Measurements from ENCODE around the gene PPP1CB.

The PPP1CB gene

DNA sequence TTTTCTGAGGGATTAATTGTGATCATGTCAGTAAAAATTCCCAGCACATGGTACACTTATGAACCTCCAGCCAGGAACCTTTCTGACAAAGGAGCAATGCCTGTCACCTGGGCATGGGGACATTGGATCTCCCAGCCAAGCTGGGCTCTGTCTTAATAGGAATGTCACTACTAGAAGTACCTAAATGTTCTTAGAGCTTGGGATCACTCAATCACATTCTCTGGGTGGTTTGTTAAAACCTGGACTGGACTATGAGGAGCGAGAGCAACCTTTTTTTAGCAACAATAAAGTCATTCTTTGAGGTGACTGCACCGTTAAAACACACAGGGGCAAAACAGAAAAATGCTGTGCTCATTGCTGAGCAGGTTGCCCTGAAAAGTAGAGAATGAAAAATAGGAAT is 6.4 kb upstream of the PPP1CB start:
- DNase-seq (ENCODE audit: low read depth) = no peak

GRCh38 chr2:28745876-28746275 is 5.8 kb upstream of the PPP1CB start:
- DNase-seq (ENCODE audit: low read depth) = no peak

DNA sequence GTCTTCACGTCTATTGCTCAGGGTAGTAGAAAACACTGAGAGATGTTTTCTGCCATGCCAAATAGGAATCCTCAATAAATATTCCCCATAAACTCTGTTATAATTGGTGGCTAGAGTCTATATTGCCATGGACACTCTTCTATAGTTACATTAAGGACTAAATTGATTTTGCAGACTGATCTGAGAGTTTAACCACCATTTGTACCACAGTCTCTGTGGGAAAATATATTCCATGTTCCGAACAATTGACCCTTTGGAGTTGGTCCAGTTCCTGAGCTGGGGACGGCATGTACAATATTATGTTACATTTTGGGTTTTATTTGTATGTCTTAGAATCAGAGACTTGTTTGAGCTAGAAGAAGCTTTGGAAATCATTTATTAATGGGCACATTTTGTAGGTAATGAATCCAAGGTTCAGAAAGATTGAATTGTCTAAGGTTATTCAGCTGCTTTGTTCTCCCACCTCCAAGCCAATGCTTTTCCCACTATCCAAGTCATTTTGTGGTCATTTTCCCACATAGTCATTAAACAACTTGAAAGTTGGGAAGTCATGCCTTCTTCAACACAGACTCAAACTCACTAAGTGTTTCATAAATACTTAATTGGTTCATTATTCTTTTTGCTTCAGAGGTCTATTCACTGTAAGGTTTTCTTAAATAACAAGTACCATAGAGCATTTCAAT is 5.1 kb upstream of the PPP1CB start:
- no peak for DNase-seq (ENCODE audit: low read depth)

DNA sequence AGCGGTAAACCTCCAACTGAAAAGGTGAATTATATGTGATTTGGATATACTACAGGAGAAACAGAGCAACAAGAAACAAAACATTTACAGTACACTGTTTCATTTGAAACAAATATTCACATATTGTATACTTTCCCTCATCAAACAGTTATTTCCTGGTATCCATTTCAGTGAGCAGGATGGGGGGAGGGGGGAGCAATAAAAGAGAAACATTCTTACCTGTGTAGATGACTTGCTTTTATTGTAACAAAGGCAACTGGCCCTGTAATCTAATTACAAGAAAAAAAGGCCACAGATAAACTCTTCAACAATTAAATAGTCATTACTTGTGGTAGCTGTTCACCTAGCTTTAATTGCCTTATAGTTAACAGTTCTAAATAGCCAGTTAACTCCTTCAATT is 3.9 kb upstream of the PPP1CB start:
- no peak for DNase-seq (ENCODE audit: low read depth)

GRCh38 chr2:28748176-28748575 is 3.5 kb upstream of the PPP1CB start:
- no peak for DNase-seq (ENCODE audit: low read depth)

GRCh38 chr2:28748941-28749340 is 2.7 kb upstream of the PPP1CB start:
- no peak for DNase-seq (ENCODE audit: low read depth)

- DNase-seq (ENCODE audit: low read depth) = no peak
Observed at GRCh38 chr2:28749526-28749925, 2.1 kb upstream of the PPP1CB start.

DNA sequence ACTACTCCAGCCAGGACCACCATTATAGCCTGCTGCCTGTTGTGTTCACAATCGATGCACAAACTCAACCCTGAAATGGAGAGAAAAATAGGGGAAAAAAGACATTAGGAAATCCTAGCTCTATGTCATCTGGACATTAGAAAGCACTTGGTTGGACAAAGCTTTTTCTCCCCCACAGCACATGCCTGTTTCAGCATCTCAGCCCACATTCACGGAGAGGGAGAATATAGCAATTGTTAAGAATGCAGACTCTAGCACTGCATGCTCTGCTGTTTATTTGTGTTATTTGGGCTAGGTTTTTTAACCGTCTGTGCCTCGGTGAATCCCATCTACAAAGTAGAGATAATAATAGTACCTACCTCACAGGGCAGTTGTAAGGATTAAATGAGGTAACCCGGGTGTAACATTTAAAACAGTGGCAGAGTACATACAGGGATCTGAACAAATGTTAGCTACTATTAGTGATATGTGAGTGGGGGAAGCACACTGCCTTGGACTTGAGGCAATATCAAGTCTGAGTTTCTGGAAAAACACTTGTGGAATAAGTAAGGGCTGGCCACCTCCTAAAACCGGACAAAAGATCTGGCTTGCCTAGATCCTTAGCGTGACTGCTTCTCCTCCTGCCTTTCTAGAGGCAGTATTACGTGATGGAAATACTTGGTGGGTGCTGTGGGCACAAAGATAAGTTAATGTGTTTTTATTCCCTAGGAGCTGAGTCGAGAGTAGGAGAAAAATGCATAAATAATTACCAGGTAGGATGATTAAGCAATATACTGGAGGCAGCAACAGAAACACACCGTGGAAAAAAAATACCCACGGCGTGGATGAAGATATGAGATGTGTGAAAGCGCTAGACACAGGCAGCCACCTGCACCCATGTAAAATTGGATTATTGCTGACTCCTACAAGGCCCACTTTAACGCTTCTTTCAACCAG is 1.0 kb upstream of the PPP1CB start:
- no peak for DNase-seq (ENCODE audit: low read depth)

- DNase-seq (ENCODE audit: low read depth) = no peak
Observed at GRCh38 chr2:28751956-28752630, 463 bp downstream of the PPP1CB start.

DNA sequence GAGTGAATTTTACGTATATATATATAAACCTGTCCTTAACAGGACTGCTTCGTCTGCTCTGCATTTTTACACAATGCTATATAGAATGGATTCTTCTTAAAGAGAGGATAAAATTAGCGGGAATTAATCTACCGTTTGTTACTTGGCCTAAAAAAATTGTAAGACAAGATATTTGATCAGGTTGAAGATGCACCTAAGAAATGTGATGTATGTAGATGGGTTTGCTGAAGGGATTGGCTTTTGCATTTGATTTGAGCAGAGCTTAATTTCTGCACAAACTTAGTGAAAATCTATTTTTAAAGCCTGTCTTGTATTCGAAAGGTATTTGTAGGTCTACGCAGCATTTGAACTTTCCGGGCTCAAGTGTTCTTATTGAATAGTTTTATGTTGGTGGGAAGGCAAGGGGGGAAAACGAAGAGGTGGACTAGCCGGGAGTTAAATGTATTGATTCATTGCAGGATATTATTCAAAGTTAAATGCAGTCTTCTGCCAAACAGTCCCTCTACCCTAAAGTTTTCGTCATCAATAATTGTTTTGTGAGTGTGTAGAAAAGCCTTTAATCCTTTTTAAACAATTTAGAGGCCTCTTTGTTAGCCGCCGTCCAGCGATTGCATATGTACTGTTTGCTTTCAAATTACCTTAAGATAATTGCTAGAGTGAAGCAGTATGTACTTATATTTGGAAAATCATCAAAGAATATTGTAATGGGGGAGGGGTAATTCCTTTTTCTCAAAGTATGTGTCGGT is 1.2 kb downstream of the PPP1CB start:
- DNase-seq (ENCODE audit: low read depth) = no peak

DNA sequence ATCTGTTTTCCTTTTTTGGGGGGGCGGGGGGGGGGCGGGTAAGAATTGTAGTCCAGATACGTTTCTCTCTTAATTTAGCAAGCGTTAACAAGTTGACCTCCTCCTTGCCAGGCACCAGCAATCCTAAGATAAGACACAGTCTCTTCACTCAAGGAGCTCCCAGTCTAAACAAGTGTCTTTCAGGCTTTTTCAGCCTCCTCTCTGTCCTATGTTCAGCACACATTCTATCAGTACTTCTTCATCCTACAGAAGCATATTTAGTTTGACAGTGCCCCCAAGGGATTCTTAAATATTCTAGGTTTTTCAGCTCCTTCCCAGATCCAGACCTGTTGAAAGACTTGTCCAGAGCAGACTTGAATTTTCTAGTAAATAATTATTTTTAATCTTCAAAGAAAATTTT is 2.7 kb downstream of the PPP1CB start:
- no peak for DNase-seq (ENCODE audit: low read depth)

- no peak for DNase-seq (ENCODE audit: low read depth)
Observed at GRCh38 chr2:28755421-28755820, 3.8 kb downstream of the PPP1CB start.

DNA sequence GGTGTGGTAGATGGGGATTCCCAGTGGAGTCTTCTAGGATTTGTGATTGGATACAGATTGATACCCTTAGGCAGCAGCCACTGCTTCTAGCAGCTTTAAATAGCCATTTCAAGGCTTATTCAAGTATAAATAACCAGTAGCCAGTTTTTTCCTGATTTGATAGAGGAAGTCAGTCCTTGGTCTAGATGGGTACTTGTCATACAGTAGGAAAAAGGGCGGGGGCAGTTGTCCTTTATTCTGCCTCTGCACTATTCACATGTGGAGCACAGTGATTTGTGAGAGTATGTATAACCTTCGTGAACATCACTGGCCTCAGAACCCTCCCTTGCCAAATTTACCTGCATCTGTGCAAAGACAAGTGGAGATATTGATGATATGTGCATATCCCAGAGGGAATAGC is 6.8 kb downstream of the PPP1CB start:
- DNase-seq (ENCODE audit: low read depth) = no peak

DNA sequence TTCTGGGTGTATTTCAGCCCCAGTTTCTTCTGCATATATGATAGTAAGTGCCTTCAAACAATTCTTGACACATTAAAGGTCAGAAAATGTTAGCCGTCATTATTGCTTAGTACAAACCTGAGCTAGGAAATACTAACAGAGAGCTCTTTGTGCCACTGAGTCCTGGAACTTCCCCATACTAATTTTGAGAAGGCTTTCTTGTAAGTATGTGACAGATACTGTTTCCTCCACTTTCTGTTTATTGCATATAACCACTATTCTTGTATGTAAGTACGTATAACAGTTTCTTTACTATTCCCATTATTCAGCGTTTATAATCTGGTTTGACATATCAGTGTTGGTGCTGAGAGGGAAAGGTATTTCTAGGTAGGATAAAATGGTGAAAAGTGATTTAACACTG is 9.8 kb downstream of the PPP1CB start:
- no peak for DNase-seq (ENCODE audit: low read depth)

DNA sequence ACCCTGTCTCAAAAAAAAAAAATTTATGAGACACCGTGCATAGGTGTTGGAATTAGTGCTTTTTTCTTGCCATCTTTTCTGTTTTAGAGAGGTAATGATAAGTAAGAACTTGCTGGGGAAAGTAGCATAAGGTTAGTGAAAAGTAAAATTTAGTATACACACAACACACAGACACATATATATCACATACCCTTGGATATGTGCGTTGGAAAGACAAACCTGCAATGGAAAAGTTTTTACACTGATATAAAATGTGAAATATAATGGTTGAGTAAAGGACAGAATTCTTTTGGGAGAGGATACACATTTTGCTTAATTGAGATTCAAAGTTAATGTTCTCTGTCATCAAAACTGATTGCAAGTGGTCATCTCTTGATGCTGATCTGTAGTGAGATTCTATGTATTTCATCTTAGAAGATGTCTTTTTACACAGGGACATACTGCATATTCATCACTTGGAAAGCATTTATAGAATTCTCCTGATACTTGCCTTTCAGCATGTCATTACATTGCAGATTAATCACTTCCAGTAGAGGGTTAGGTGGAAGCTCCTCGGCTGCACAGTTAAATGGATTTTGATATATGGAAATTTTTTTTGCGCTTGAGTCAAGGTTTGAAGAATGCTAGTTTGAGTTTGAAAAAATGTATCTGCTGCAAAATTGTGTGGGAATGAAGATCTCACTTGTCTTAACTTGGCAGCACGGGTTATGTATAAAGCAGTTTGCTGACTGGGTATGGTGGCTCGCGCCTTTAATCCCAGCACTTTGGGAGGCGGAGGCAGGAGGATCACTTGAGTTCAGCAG is 13.5 kb downstream of the PPP1CB start:
- no peak for DNase-seq (ENCODE audit: low read depth)

DNA sequence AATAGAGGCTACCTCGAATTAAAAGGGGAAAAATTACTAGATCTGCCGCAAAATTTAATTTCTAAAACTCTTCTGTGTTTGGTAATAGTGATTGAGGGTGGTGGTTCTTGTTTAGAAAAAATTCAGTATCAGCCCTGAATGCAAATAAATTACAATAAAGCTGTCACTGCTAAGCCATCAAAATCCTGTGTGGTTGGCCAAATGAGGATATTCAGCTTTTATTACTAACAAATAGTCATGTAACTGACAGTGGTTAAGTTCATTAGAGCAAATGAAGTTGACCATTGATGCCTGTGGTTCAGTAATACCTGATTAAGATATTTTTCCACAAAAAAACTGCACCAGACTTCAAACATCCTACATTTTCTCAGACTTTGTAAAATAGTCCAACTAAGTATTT is 14.4 kb downstream of the PPP1CB start:
- no peak for DNase-seq (ENCODE audit: low read depth)

DNA sequence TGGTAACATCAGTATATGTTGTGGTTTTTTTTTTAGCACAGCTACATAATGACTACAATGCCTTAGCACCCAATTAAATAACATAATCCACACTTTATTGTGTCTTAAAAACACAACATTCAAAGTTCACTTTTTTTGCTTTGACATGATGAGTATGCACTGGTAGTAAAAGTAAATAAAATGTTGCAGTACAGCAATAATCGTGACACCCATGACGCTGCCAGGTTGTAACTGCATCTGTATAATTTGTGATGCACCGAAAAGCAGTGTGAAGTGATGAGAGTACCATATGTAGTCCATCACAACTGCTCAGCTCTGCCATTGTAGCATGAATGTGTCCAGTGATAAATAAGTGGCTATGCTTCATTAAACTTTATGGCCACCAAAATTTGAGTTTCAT is 15.7 kb downstream of the PPP1CB start:
- DNase-seq (ENCODE audit: low read depth) = no peak

DNA sequence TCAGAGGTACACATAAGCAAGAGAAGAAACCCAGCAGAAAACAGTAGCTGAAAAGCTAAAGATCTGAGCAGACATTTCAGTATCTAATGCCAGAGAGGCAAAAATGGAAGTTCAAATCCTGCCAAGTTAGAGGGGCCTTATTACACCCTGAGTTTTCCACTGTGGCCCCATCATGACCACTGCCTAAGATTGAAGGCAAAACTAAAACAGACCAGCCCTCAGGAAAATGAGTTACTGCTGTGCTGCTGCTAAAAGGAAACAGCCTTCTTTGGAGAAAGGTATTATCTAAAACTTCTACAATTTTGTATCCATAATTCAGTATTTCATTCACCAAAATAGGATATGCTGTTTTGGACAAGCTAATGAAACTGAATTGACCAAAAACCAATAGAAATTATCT is 16.8 kb downstream of the PPP1CB start:
- no peak for DNase-seq (ENCODE audit: low read depth)

DNA sequence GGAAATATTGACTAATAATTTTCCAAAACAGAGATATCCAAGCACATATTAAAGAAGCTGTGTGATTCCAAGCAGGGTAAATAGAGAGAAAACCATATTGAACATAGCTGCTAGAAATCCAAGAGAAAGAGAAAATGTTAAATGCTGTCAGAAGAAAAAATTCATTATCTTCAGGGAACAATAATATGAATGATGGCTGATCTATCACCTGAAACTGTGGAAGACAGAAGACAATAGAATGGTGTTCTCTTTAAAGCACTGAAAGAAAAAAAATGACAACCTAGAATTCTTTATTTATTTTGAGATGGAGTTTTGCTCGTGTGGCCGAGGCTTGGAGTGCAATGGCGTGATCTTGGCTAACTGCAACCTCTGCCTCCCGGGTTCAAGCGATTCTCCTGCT is 17.3 kb downstream of the PPP1CB start:
- no peak for DNase-seq (ENCODE audit: low read depth)

DNA sequence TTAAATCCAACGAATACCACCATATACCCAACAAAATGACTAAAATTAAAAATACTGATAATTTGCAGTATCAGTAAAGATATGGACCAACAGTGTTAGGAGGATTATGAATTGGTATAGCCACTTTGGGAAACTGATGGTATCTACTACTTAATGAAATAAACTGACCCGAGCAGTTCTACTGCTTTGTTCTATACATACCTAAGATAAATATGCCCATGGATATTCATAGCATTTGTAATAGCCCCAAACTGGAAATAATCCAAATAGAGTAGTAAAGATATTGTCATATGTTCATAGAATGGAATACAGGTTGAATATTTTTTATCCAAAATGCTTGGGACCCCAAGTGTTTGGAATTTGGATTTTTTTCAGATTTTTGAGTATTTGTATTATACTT is 20.7 kb downstream of the PPP1CB start:
- DNase-seq (ENCODE audit: low read depth) = no peak

DNA sequence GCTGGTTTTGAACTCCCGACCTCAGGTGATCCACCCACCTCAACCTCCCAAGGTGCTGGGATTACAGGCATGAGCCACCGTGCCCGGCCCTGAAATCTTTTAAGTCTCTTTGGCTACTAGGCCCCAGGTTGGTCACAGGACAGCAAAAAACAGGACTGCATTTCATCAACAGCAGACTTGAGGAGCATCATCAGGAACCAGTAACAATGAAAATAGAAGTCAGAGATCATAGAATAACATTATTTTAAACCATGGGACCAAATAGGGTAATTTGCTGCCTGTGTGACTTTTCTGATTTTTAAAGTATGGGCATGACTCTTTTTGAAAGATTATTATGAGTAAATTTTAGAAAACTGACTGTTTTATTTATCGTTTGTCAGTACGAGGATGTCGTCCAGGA is 24.8 kb downstream of the PPP1CB start:
- DNase-seq (ENCODE audit: low read depth) = no peak

All from stimulated activated CD8-positive, alpha-beta memory T cell treated with anti-CD3 and anti-CD28 coated beads, Interleukin-15, amount 100 ng/mL, for 24 hours (primary cell).